IMR-90 (cell line): Measurements from ENCODE around the gene CARM1. TPM values are rescaled to one million over a fixed set of nuclear protein-coding genes. Genes with fewer than 3 reads are reported as not detected.

Experiments used
- ATAC-seq: fragments of 200-7000 bp; cut with Tn5 transposase; 2 replicates; pipeline ENCODE4 v1.9.1; 2020; ENCODE audit warnings: low read depth, mild to moderate bottlenecking, moderate library complexity
- BruUV-seq: library from RNA; stranded (reverse); fragments of 400-500 nt; replicated peaks from 2 replicates; lab custom pipeline; 2021; lab: Mats Ljungman, UMichigan
- CTCF ChIA-PET: fragments of 300-600 bp; formaldehyde crosslinking; extraction: SDS; loops from one replicate; lab custom pipeline; 2021; ENCODE audit warnings: antibody characterized with exemption; lab: Yijun Ruan, JAX
- POLR2A ChIA-PET: fragments of 300-600 bp; sonication (Branson Sonifier 250); formaldehyde crosslinking; loops from one replicate; lab custom pipeline; 2022; ENCODE audit warnings: antibody characterized with exemption; ENCODE audit not compliant: unreplicated experiment; lab: Charles Lee
- DNase-seq: peaks from one replicate; pipeline ENCODE4 v3.0.0; 2013
- H2AFZ ChIP-seq: replicated peaks from 2 replicates; pipeline ENCODE3; 2013; ENCODE audit warnings: low read length, mild to moderate bottlenecking; ENCODE audit not compliant: poor library complexity
- H2AK5ac ChIP-seq: 2 replicates; pipeline ENCODE4 v1.6.1; 2013; ENCODE audit warnings: low read depth, low read length, inconsistent platforms
- H2AK9ac ChIP-seq: replicated peaks from 2 replicates; pipeline ENCODE3; 2013; ENCODE audit warnings: mild to moderate bottlenecking, low read depth, low read length, moderate library complexity; ENCODE audit not compliant: poor library complexity
- H2BK120ac ChIP-seq: 2 replicates; pipeline ENCODE4 v1.6.1; 2013; ENCODE audit warnings: low read depth, low read length, inconsistent platforms
- H2BK15ac ChIP-seq: 3 replicates; pipeline ENCODE4 v1.6.1; 2013; ENCODE audit warnings: low read depth, low read length, inconsistent platforms
- H2BK20ac ChIP-seq: 2 replicates; pipeline ENCODE4 v1.6.1; 2013; ENCODE audit warnings: low read depth, mild to moderate bottlenecking, inconsistent platforms, low read length, moderate library complexity
- H2BK5ac ChIP-seq: 2 replicates; pipeline ENCODE4 v1.6.1; 2013; ENCODE audit warnings: mild to moderate bottlenecking, low read depth, low read length, inconsistent platforms; ENCODE audit not compliant: poor library complexity, severe bottlenecking
- H3K14ac ChIP-seq: replicated peaks from 2 replicates; pipeline ENCODE4 v1.6.1; 2013; ENCODE audit warnings: low read depth, low read length, inconsistent platforms
- H3K18ac ChIP-seq: 2 replicates; pipeline ENCODE4 v1.6.1; 2013; ENCODE audit warnings: low read depth, low read length, control low read depth
- H3K23ac ChIP-seq: 2 replicates; pipeline ENCODE4 v1.6.1; 2013; ENCODE audit warnings: low read depth, low read length, inconsistent platforms
- H3K27ac ChIP-seq: 2 replicates; pipeline ENCODE4 v1.5.1; 2013; ENCODE audit warnings: mild to moderate bottlenecking, control low read depth, low read length; ENCODE audit not compliant: insufficient read depth
- H3K27me3 ChIP-seq: 2 replicates; pipeline ENCODE4 v1.6.1; 2013; ENCODE audit warnings: low read length; ENCODE audit not compliant: control insufficient read depth, insufficient read depth
- H3K36me3 ChIP-seq: 2 replicates; pipeline ENCODE4 v1.6.1; 2013; ENCODE audit warnings: low read length, mixed read lengths; ENCODE audit not compliant: control insufficient read depth, insufficient read depth
- H3K4ac ChIP-seq: 2 replicates; pipeline ENCODE4 v1.6.1; 2013; ENCODE audit warnings: low read depth, low read length, inconsistent platforms
- H3K4me1 ChIP-seq: 2 replicates; pipeline ENCODE4 v1.6.1; 2013; ENCODE audit warnings: low read length, mixed read lengths; ENCODE audit not compliant: control insufficient read depth, insufficient read depth
- H3K4me2 ChIP-seq: 2 replicates; pipeline ENCODE4 v1.6.1; 2013; ENCODE audit warnings: low read depth, mild to moderate bottlenecking, control low read depth, low read length, moderate library complexity
- H3K4me3 ChIP-seq: 2 replicates; pipeline ENCODE4 v1.5.1; 2013; ENCODE audit warnings: low read depth, mild to moderate bottlenecking, control low read depth, low read length, moderate library complexity; ENCODE audit not compliant: insufficient read depth
- H3K56ac ChIP-seq: 2 replicates; pipeline ENCODE4 v1.6.1; 2013; ENCODE audit warnings: low read length, inconsistent platforms; ENCODE audit not compliant: insufficient read depth; ENCODE audit errors: extremely low read depth
- H3K79me1 ChIP-seq, 2 experiments: 2 replicates each; pipeline ENCODE4 v1.6.1; 2013; ENCODE audit warnings: low read length in 2 of 2, inconsistent platforms in 1 of 2, low read depth in 1 of 2
- H3K9ac ChIP-seq: 2 replicates; pipeline ENCODE4 v1.6.1; 2013; ENCODE audit warnings: low read depth, low read length, control low read depth
- H3K9me1 ChIP-seq: 2 replicates; pipeline ENCODE4 v1.6.1; 2013; ENCODE audit warnings: low read length, inconsistent platforms; ENCODE audit not compliant: insufficient read depth
- H3K9me3 ChIP-seq: 2 replicates; pipeline ENCODE4 v1.6.1; 2013; ENCODE audit warnings: low read length; ENCODE audit not compliant: control insufficient read depth, insufficient read depth
- H4K20me1 ChIP-seq: 2 replicates; pipeline ENCODE4 v1.6.1; 2013; ENCODE audit warnings: low read length, inconsistent platforms; ENCODE audit not compliant: insufficient read depth
- H4K5ac ChIP-seq: 2 replicates; pipeline ENCODE4 v1.6.1; 2013; ENCODE audit warnings: mild to moderate bottlenecking, low read depth, low read length, control low read depth
- H4K8ac ChIP-seq, 2 experiments: 2 replicates each; pipeline ENCODE4 v1.6.1; 2013; ENCODE audit warnings: low read depth in 2 of 2, low read length in 2 of 2, control low read depth in 1 of 2, inconsistent platforms in 1 of 2
- H4K91ac ChIP-seq: 2 replicates; pipeline ENCODE4 v1.6.1; 2013; ENCODE audit warnings: low read depth, low read length, inconsistent platforms; ENCODE audit not compliant: insufficient read depth
- CHD1 ChIP-seq: IDR thresholded peaks from 2 replicates; pipeline ENCODE4 v1.6.1; 2012; ENCODE audit warnings: low read depth, low read length, improper control_type of control experiment
- CTCF ChIP-seq: conservative IDR thresholded peaks from 2 replicates; pipeline ENCODE4 v1.5.1; 2012; ENCODE audit warnings: mild to moderate bottlenecking, low read depth, low read length, improper control_type of control experiment
- FOS ChIP-seq: fragments of 150-350 bp; IDR thresholded peaks from 2 replicates; pipeline ENCODE4 v1.6.1; 2016; ENCODE audit warnings: low read depth, low read length
- MAFK ChIP-seq: IDR thresholded peaks from 2 replicates; pipeline ENCODE4 v1.6.1; 2012; ENCODE audit warnings: low read depth, low read length, improper control_type of control experiment
- MAZ ChIP-seq: IDR thresholded peaks from 2 replicates; pipeline ENCODE4 v1.6.1; 2012; ENCODE audit warnings: low read depth, mild to moderate bottlenecking, low read length, improper control_type of control experiment, moderate library complexity, borderline replicate concordance
- POLR2A ChIP-seq: IDR thresholded peaks from 2 replicates; pipeline ENCODE4 v1.6.1; 2012; ENCODE audit warnings: mild to moderate bottlenecking, low read depth, low read length
- RAD21 ChIP-seq: IDR thresholded peaks from 2 replicates; pipeline ENCODE4 v1.6.1; 2012; ENCODE audit warnings: low read length, improper control_type of control experiment
- RFX5 ChIP-seq: IDR thresholded peaks from 2 replicates; pipeline ENCODE4 v1.8.0; 2012; ENCODE audit warnings: low read depth, mild to moderate bottlenecking, low read length, moderate library complexity
- SMC3 ChIP-seq: fragments of 150-350 bp; IDR thresholded peaks from 2 replicates; pipeline ENCODE4 v1.6.1; 2016; ENCODE audit warnings: low read depth, mild to moderate bottlenecking, antibody characterized with exemption, low read length, moderate library complexity
- USF2 ChIP-seq: fragments of 150-350 bp; IDR thresholded peaks from 2 replicates; pipeline ENCODE4 v1.6.1; 2017; ENCODE audit warnings: mild to moderate bottlenecking, antibody characterized with exemption, low read length, low read depth
- WGBS, 2 experiments: methylation state at CpG; one replicate each; pipeline versions ENCODE4 v1.1.5 to v1.1.7; 2013; ENCODE audit warnings: missing lambda C conversion rate in 2 of 2; ENCODE audit not compliant: insufficient read length in 1 of 2; ENCODE audit errors: extremely low coverage in 2 of 2; 5-methylcytosine and 5-hydroxymethylcytosine counted together
- dilution Hi-C: fragments of 300-500 bp; cut with HindIII; formaldehyde crosslinking; loops from one replicate; pipeline ENCODE4 v1.14.3; 2018; ENCODE audit warnings: low sequenced_read_pairs; ENCODE audit not compliant: unreplicated experiment
- in situ Hi-C: fragments of 300-500 bp; cut with MboI; formaldehyde crosslinking; loops from 3 replicates; pipeline ENCODE4 v1.14.3; 2019; ENCODE audit warnings: low sequenced_read_pairs, inconsistent platforms, mixed read lengths
- intact Hi-C: fragments of 100-400 bp; cut with micrococcal nuclease; formaldehyde crosslinking; loops from 2 replicates; pipeline ENCODE4 v1.10.0; 2022
- polyA plus RNA-seq, 3 experiments: library from polyadenylated mRNA; depleted of rRNA; stranded (reverse); fragments of >200 nt; gene quantifications; 2 replicates each; pipeline ENCODE4 v1.2.3, GENCODE V29; 2012; ENCODE audit warnings: low replicate concordance in 1 of 3
- total RNA-seq: library from RNA; depleted of rRNA; stranded (reverse); fragments of >200 nt; gene quantifications from 2 replicates; pipeline ENCODE4 v1.2.3, GENCODE V29; 2012

Gene CARM1
- total and polyA plus RNA-seq, 2 of the 4 experiments (the other 2 are of a cell fraction), result 20.3 to 67.1 TPM

GRCh38 chr19:10915130-10916091 lies 44.1 kb downstream of the CARM1 start:
- no peak overlapping the region for H3K4me3 ChIP-seq
- H4K91ac ChIP-seq, result no peak overlapping the region
- H3K56ac ChIP-seq, result no peak overlapping the region
- H3K27me3 ChIP-seq, result no peaks in the 10 kb centered on the region
- H2AFZ ChIP-seq, result peak overlapping the region; percentile 70
- intact Hi-C loops, result no loop called here
- H4K8ac ChIP-seq, result no peak overlapping the region
- peaks cover 12% of the 10 kb centered on the region for H3K4me1 ChIP-seq
- H3K18ac ChIP-seq, result no peak overlapping the region
- in situ Hi-C loops, result no loop called here
- H2BK15ac ChIP-seq, result no peak overlapping the region
- H2AK9ac ChIP-seq, result peak overlapping the region; percentile 87
- POLR2A ChIA-PET, result no interaction called here
- no peak overlapping the region for H3K4me2 ChIP-seq
- no peak overlapping the region for H3K9ac ChIP-seq
- no peak overlapping the region for H4K5ac ChIP-seq
- peak overlapping the region; percentile 46; the same call in 1 of the 2 replicates for H2AK5ac ChIP-seq
- H3K23ac ChIP-seq, result no peak overlapping the region
- H2BK20ac ChIP-seq, result no peak overlapping the region
- DNase-seq (peak; percentile 86), ATAC-seq (peak; percentile 88)
- dilution Hi-C loops, result no loop called here
- H3K9me1 ChIP-seq, result no peaks in the 10 kb centered on the region
- no peak overlapping the region for H2BK120ac ChIP-seq
- no peaks in the 10 kb centered on the region for H3K9me3 ChIP-seq
- peak overlapping the region; percentile 21 for H2BK5ac ChIP-seq
- BruUV-seq, result no TSS peak
- peaks cover 9 to 27% of the 10 kb centered on the region in 2 experiments; a peak in 3 of 4 replicates for H3K79me1 ChIP-seq
- TF ChIP-seq RFX5 (no peak), CHD1 (no peak), USF2 (no peak), CTCF (peak; percentile 30; the same call in 1 of the 2 replicates), FOS (peak; percentile 54; the same call in 1 of the 2 replicates), MAZ (no peak), POLR2A (no peak), RAD21 (no peak; the same call in 1 of the 2 replicates), SMC3 (no peak), MAFK (no peak)
- WGBS, 2 experiments, result 78% methylated on average over 7 of the region's 19 CpGs; no CpG with 5 or more reads in 1 of the 2 experiments
- H3K14ac ChIP-seq, result no peak overlapping the region
- no peak overlapping the region; the same call in 1 of the 2 replicates for H3K4ac ChIP-seq
- 0 out of 2 replicates have a peak overlapping the region, but pooled peaks have one; percentile 10 for H3K27ac ChIP-seq
- peaks cover 51% of the 10 kb centered on the region for H3K36me3 ChIP-seq
- peaks cover 14% of the 10 kb centered on the region for H4K20me1 ChIP-seq
- CTCF ChIA-PET, result interaction anchor here (0.8 to 1.5 kb wide), 3 partner anchors 17 to 51 kb away, joined by 3 to 6 read pairs (median 4); partner anchors contain the start of gene CARM1
